MM.1S (cell line): ENCODE results near the gene CCL25.
"Not testable (repeated sequence)": the region's sequence is repeated elsewhere in the genome, so short reads cannot be mapped to it uniquely, and the experiment has no call there.

ENCODE experiments used
- DNase-seq: peaks from one replicate; pipeline ENCODE4 v3.0.0-alpha.2; 2015
- H2AFZ ChIP-seq: fragments of 300-600 bp; sonication (generic); 2 replicates; pipeline ENCODE4 v1.6.0; 2016; ENCODE audit warnings: antibody characterized with exemption, low read length
- H3F3A ChIP-seq: fragments of 300-600 bp; sonication (generic); 2 replicates; pipeline ENCODE4 v1.6.1; 2016; ENCODE audit warnings: mild to moderate bottlenecking, antibody characterized with exemption, low read length, moderate library complexity, mixed read lengths; ENCODE audit not compliant: insufficient read depth
- H3K27ac ChIP-seq: fragments of 300-600 bp; sonication (generic); 2 replicates; pipeline ENCODE4 v1.5.1; 2016; ENCODE audit warnings: mild to moderate bottlenecking, low read length
- H3K27me3 ChIP-seq: fragments of 300-600 bp; sonication (generic); replicated peaks from 2 replicates; pipeline ENCODE4 v1.6.0; 2016; ENCODE audit warnings: low read length; ENCODE audit not compliant: insufficient read depth
- H3K36me3 ChIP-seq: fragments of 300-600 bp; sonication (generic); replicated peaks from 2 replicates; pipeline ENCODE4 v1.6.1; 2016; ENCODE audit warnings: mild to moderate bottlenecking, low read length, mixed read lengths; ENCODE audit not compliant: insufficient read depth
- H3K4me1 ChIP-seq: fragments of 300-600 bp; sonication (generic); 2 replicates; pipeline ENCODE4 v1.6.1; 2016; ENCODE audit warnings: low read length, mixed read lengths
- H3K4me2 ChIP-seq: fragments of 300-600 bp; sonication (generic); 2 replicates; pipeline ENCODE4 v1.6.0; 2016; ENCODE audit warnings: low read depth, low read length
- H3K4me3 ChIP-seq: fragments of 300-600 bp; sonication (generic); 2 replicates; pipeline ENCODE4 v1.5.1; 2016; ENCODE audit warnings: low read length, mixed read lengths
- H3K79me2 ChIP-seq: fragments of 300-600 bp; sonication (generic); 2 replicates; pipeline ENCODE4 v1.6.1; 2016; ENCODE audit warnings: mixed run types, low read length, mixed read lengths
- H3K9ac ChIP-seq: fragments of 300-600 bp; sonication (generic); 2 replicates; pipeline ENCODE4 v1.6.1; 2016; ENCODE audit warnings: low read length, mixed read lengths
- H3K9me2 ChIP-seq: fragments of 300-600 bp; sonication (generic); replicated peaks from 2 replicates; pipeline ENCODE4 v1.6.1; 2016; ENCODE audit warnings: mild to moderate bottlenecking, low read length, mixed read lengths; ENCODE audit not compliant: insufficient read depth
- H3K9me3 ChIP-seq: fragments of 300-600 bp; sonication (generic); replicated peaks from 2 replicates; pipeline ENCODE4 v1.6.1; 2016; ENCODE audit warnings: mild to moderate bottlenecking, low read length, mixed read lengths; ENCODE audit not compliant: insufficient read depth
- H4K20me1 ChIP-seq: fragments of 300-600 bp; sonication (generic); 2 replicates; pipeline ENCODE4 v1.6.1; 2016; ENCODE audit warnings: mild to moderate bottlenecking, low read length, moderate library complexity, mixed read lengths; ENCODE audit not compliant: insufficient read depth
- EZH2 ChIP-seq: fragments of 300-600 bp; sonication (generic); optimal IDR thresholded peaks from 2 replicates; pipeline ENCODE3; 2017; ENCODE audit warnings: low read depth, mild to moderate bottlenecking, antibody characterized with exemption, low read length, mixed read lengths
- EZH2phosphoT487 ChIP-seq: fragments of 300-600 bp; sonication (generic); IDR thresholded peaks from 2 replicates; pipeline ENCODE4 v1.6.1; 2018; ENCODE audit warnings: antibody characterized with exemption, low read length
- TF ChIP-seq, protein P1 (sequence below): fragments of 300-600 bp; sonication (generic); IDR thresholded peaks from 2 replicates; pipeline ENCODE4 v1.5.1; 2016; ENCODE audit warnings: antibody characterized with exemption, low read length, mixed read lengths

Gene CCL25

DNA sequence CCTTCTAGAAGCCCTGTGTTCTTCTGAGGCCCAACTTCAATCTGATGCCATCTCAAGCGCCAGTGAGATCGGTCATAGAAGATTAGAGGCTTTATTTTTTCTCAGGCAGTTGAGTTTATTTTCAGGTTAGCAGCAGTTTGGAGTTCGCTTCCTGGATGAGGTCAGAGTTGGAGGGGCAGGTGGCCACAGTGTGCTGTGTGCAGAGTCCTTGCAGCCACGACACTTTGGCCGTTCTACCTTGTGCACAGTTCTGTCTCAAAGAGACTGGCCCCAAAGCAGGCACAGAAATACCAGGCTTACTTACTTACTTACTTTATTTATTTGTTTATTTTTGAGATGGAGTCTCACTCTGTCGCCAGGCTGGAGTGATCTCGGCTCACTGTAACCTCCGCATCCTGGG lies 31.2 kb upstream of the CCL25 start:
- TF ChIP-seq EZH2 (no peak), EZH2phosphoT487 (no peak)
- TF ChIP-seq, protein P1, sequence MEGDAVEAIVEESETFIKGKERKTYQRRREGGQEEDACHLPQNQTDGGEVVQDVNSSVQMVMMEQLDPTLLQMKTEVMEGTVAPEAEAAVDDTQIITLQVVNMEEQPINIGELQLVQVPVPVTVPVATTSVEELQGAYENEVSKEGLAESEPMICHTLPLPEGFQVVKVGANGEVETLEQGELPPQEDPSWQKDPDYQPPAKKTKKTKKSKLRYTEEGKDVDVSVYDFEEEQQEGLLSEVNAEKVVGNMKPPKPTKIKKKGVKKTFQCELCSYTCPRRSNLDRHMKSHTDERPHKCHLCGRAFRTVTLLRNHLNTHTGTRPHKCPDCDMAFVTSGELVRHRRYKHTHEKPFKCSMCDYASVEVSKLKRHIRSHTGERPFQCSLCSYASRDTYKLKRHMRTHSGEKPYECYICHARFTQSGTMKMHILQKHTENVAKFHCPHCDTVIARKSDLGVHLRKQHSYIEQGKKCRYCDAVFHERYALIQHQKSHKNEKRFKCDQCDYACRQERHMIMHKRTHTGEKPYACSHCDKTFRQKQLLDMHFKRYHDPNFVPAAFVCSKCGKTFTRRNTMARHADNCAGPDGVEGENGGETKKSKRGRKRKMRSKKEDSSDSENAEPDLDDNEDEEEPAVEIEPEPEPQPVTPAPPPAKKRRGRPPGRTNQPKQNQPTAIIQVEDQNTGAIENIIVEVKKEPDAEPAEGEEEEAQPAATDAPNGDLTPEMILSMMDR, result no peak
- peaks cover 55% of the 10 kb centered on the region for H3K27me3 ChIP-seq

DNA sequence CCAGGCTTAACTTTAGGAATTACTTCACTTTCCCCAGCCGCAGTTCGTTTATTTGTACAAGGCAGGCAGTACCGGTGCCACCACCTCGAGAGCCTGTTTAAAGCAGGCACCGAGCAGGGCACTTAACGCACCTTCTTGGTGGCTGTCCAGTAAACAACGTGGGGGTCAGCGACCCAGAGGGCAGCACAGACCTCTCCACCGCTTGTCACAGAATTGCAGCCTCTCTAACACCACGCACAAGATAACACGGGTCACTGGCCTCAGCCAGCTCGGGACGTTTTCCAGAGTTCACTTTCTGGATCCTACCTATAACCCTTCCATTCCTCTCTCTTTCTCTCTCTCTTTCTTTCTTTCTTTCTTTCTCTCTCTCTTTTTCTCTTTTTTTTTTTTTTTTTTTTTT lies 30.3 kb upstream of the CCL25 start:
- no peak overlapping the region for H3K4me2 ChIP-seq
- no peaks in the 10 kb centered on the region for H3K9me3 ChIP-seq
- H3K79me2 ChIP-seq, result no peaks in the 10 kb centered on the region
- H3K27me3 ChIP-seq, result peaks cover 62% of the 10 kb centered on the region
- H3K27ac ChIP-seq, result no peak overlapping the region
- no peak overlapping the region for H3K9ac ChIP-seq
- no peaks in the 10 kb centered on the region for H3K36me3 ChIP-seq
- H3K4me1 ChIP-seq, result peaks cover 2% of the 10 kb centered on the region; the same call in 1 of the 2 replicates
- TF ChIP-seq, protein P1, result no peak
- TF ChIP-seq EZH2 (no peak), EZH2phosphoT487 (no peak)
- no peak for DNase-seq
- no peaks in the 10 kb centered on the region for H3K9me2 ChIP-seq
- H4K20me1 ChIP-seq, result no peaks in the 10 kb centered on the region
- no peak overlapping the region for H3K4me3 ChIP-seq
- H3F3A ChIP-seq, result no peaks in the 10 kb centered on the region
- H2AFZ ChIP-seq, result no peak overlapping the region

More for the DNA sequence above, 31.2 kb upstream of the CCL25 start:
- peaks cover 3% of the 10 kb centered on the region; the same call in 1 of the 2 replicates for H3K4me1 ChIP-seq
- DNase-seq, result no peak
- no peaks in the 10 kb centered on the region for H3K9me2 ChIP-seq
- H3K36me3 ChIP-seq, result no peaks in the 10 kb centered on the region
- H2AFZ ChIP-seq, result no peak overlapping the region
- no peak overlapping the region for H3K4me2 ChIP-seq
- no peak overlapping the region for H3K27ac ChIP-seq
- no peaks in the 10 kb centered on the region for H3K9me3 ChIP-seq
- no peaks in the 10 kb centered on the region for H4K20me1 ChIP-seq
- no peaks in the 10 kb centered on the region for H3K79me2 ChIP-seq
- no peaks in the 10 kb centered on the region for H3F3A ChIP-seq
- H3K9ac ChIP-seq, result no peak overlapping the region
- H3K4me3 ChIP-seq, result no peak overlapping the region

DNA sequence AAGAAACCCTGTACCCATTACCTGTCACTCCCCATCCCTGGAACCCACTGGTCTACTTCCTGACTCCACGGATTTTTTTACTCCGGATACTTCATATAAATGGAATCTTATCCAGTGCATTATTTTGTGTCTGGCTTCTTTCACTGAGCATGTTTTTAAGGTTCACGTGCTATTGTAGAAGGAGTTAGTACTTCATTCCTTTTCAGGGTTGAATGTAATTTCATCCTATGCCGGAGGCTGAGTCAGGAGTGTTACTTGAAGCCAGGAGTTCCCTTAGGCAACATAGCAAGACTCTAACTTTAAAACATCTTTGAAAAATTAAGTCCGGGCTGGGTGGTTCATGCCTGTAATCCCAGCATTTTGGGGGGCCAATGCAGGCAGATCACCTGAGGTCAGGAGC lies 29.2 kb upstream of the CCL25 start:
- TF ChIP-seq EZH2, result no peak
- Histone ChIP-seq H3F3A (no peaks in the 10 kb centered on the region), H3K9me2 (no peaks in the 10 kb centered on the region), H3K27ac (no peak overlapping the region), H3K4me2 (no peak overlapping the region), H3K36me3 (no peaks in the 10 kb centered on the region), H3K4me1 (no peaks in the 10 kb centered on the region), H3K9me3 (no peaks in the 10 kb centered on the region), H2AFZ (no peak overlapping the region), H3K9ac (no peak overlapping the region), H4K20me1 (no peaks in the 10 kb centered on the region), H3K27me3 (peaks cover 71% of the 10 kb centered on the region), H3K79me2 (no peaks in the 10 kb centered on the region), H3K4me3 (no peak overlapping the region)
- no peak for DNase-seq

DNA sequence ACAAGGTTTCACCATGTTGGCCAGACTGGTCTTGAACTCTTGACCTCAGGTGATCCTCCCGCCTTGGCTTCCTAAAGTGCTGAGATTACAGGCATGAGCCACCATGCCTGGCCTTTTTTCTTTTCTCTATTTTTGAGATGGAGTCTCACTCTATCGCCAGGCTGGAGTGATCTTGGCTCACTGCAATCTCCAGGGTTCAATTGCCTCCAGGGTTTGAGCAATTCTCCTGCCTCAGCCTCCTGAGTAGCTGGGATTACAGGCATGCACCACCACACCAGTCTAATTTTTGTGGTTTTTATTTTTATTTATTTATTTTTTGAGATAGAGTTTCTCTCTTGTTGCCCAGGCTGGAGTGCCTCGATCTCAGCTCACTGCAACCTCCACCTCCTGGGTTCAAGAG lies 28.3 kb upstream of the CCL25 start:
- H3K4me3 ChIP-seq, H4K20me1 ChIP-seq, H3K36me3 ChIP-seq, H3K79me2 ChIP-seq, H2AFZ ChIP-seq, H3K27ac ChIP-seq, H3K9me2 ChIP-seq, H3K9ac ChIP-seq, H3F3A ChIP-seq, H3K4me1 ChIP-seq, DNase-seq, H3K4me2 ChIP-seq, H3K9me3 ChIP-seq: not testable (repeated sequence)
- peaks cover 76% of the 10 kb centered on the region for H3K27me3 ChIP-seq
